Measurements from ENCODE around the gene APOL2. TPM values are rescaled to one million over a fixed set of nuclear protein-coding genes. Genes with fewer than 3 reads are reported as not detected.
"Not testable (repeated sequence)": the region's sequence is repeated elsewhere in the genome, so short reads cannot be mapped to it uniquely, and the experiment has no call there.

APOL2 gene
- total RNA-seq, 5 donors from 2014 or later (not counting 1 experiment from before 2014, with no cell fraction given) = 38.3 to 80.7 (median 70.6) TPM

GRCh38 chr22:36277482-36278291, 38.4 kb upstream of the APOL2 start:
- CTCF ChIA-PET = interaction anchor here (0.7 to 1.5 kb wide), 8 partner anchors 9 to 209 kb away, joined by 3 to 6 read pairs (median 3); partner anchors contain the start of gene APOL2 (in 1 of the 2)
- WGBS (ENCODE audit: insufficient coverage) = 44% methylated on average over 10 of the region's 18 CpGs

DNA sequence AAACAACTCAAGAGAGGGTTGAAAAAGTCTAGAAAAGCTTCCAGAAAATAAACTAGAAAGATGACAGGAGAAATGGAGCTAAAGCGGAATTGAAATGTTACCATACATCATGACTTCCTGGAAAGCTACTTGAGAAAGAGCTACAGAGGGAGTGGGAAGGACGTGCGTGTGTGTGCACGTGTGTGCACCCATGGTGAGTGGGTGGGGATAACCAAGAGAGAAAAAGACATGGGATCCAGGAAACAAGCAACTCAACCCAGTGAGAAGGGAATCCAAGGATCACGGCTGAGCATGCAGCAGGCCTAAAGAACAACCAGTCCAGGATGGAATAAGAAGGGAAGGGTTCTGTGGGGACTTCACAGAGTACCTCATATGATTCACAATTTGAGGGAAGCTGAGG, 35.2 kb upstream of the APOL2 start:
- ATAC-seq (replicated peaks in 1 of 4) = no peak
- ChIA-PET POLR2A (no interaction called here), CTCF (interaction anchor here (0.7 to 1.6 kb wide), 2 partner anchors 15 to 27 kb away, joined by 3 read pairs; no protein-coding TSS in a partner anchor)
- no peak for DNase-seq
- no peaks in the 10 kb centered on the region for H3K27me3 Mint-ChIP-seq
- H3K36me3 Mint-ChIP-seq = no peaks in the 10 kb centered on the region
- no peaks in the 10 kb centered on the region for H3K9me3 Mint-ChIP-seq
- H3K27me3 ChIP-seq (replicated peaks in 1 of 2; ENCODE audit: control insufficient read depth in 2 of 2, extremely low read depth in 1 of 2, insufficient read depth in 2 of 2, low read length in 1 of 2) = no peaks in the 10 kb centered on the region
- no peak overlapping the region for H3K27ac Mint-ChIP-seq
- WGBS (ENCODE audit: insufficient coverage) = 87% methylated on average over 5 of the region's 5 CpGs
- H3K27ac ChIP-seq (ENCODE audit: low read length) = no peak overlapping the region
- H3K4me1 Mint-ChIP-seq = peaks cover 16 to 28% (median 17%) of the 10 kb centered on the region in 3 donors
- no peak overlapping the region for H3K4me3 ChIP-seq (ENCODE audit: control insufficient read depth in 1 of 2, extremely low read depth in 1 of 2, low read length in 1 of 2)
- no peaks in the 10 kb centered on the region for H3K9me3 ChIP-seq
- peaks cover 6 to 15% of the 10 kb centered on the region in 2 experiments for H3K4me1 ChIP-seq (ENCODE audit: control insufficient read depth in 1 of 2, extremely low read depth in 1 of 2, insufficient read depth in 2 of 2, low read length in 2 of 2)
- H3K4me3 Mint-ChIP-seq = no peak overlapping the region
- H3K36me3 ChIP-seq (ENCODE audit: control insufficient read depth in 2 of 2, extremely low read depth in 1 of 2, insufficient read depth in 1 of 2, low read length in 1 of 2) = peaks cover 0 to 3% of the 10 kb centered on the region in 2 donors

More at GRCh38 chr22:36277482-36278291, 38.4 kb upstream of the APOL2 start:
- no peaks in the 10 kb centered on the region for H3K9me3 Mint-ChIP-seq
- H3K4me3 Mint-ChIP-seq = no peak overlapping the region
- POLR2A ChIA-PET = interaction anchor here in 1 of 2 donors (0.7 kb wide), 1 partner anchor 11 kb away, joined by 3 read pairs; no protein-coding TSS in a partner anchor
- peak; percentile 72 to 82 (median 80) for ATAC-seq (replicated peaks in 1 of 4)
- H3K4me3 ChIP-seq (ENCODE audit: control insufficient read depth in 1 of 2, extremely low read depth in 1 of 2, low read length in 1 of 2) = no peak overlapping the region
- peak; percentile 35 to 82 (median 58) for DNase-seq
- H3K4me1 ChIP-seq (ENCODE audit: control insufficient read depth in 1 of 2, extremely low read depth in 1 of 2, insufficient read depth in 2 of 2, low read length in 2 of 2) = peaks cover 6 to 15% of the 10 kb centered on the region in 2 experiments
- peak overlapping the region; percentile 70 to 73 for H3K27ac Mint-ChIP-seq
- no peaks in the 10 kb centered on the region for H3K27me3 Mint-ChIP-seq
- H3K27me3 ChIP-seq (replicated peaks in 1 of 2; ENCODE audit: control insufficient read depth in 2 of 2, extremely low read depth in 1 of 2, insufficient read depth in 2 of 2, low read length in 1 of 2) = no peaks in the 10 kb centered on the region
- H3K36me3 ChIP-seq (ENCODE audit: control insufficient read depth in 2 of 2, extremely low read depth in 1 of 2, insufficient read depth in 1 of 2, low read length in 1 of 2) = peaks cover 11 to 21% of the 10 kb centered on the region in 2 donors
- H3K36me3 Mint-ChIP-seq = peaks cover 16% of the 10 kb centered on the region
- H3K9me3 ChIP-seq = no peaks in the 10 kb centered on the region
- H3K4me1 Mint-ChIP-seq = peaks cover 17 to 22% (median 18%) of the 10 kb centered on the region in 3 donors
- peak overlapping the region; percentile 31 for H3K27ac ChIP-seq (ENCODE audit: low read length)

- H3K27ac Mint-ChIP-seq = not testable (repeated sequence)
Measured at GRCh38 chr22:36271951-36272350, 32.6 kb upstream of the APOL2 start.

GRCh38 chr22:36271231-36271630, 31.9 kb upstream of the APOL2 start:
- H3K4me1 ChIP-seq (ENCODE audit: control insufficient read depth in 1 of 2, extremely low read depth in 1 of 2, insufficient read depth in 2 of 2, low read length in 2 of 2); ATAC-seq (replicated peaks in 1 of 4); H3K27me3 ChIP-seq (replicated peaks in 1 of 2; ENCODE audit: control insufficient read depth in 2 of 2, extremely low read depth in 1 of 2, insufficient read depth in 2 of 2, low read length in 1 of 2); POLR2A ChIA-PET; H3K27ac ChIP-seq (ENCODE audit: low read length); H3K9me3 Mint-ChIP-seq; CTCF ChIA-PET; H3K4me3 ChIP-seq (ENCODE audit: control insufficient read depth in 1 of 2, extremely low read depth in 1 of 2, low read length in 1 of 2); H3K27ac Mint-ChIP-seq; H3K4me3 Mint-ChIP-seq; DNase-seq; H3K9me3 ChIP-seq; H3K36me3 ChIP-seq (ENCODE audit: control insufficient read depth in 2 of 2, extremely low read depth in 1 of 2, insufficient read depth in 1 of 2, low read length in 1 of 2); H3K27me3 Mint-ChIP-seq: not testable (repeated sequence)
- Mint-ChIP-seq H3K36me3 (peaks cover 14% of the 10 kb centered on the region), H3K4me1 (peaks cover 0 to 15% (median 2%) of the 10 kb centered on the region in 3 donors)
- 90% methylated on average over 3 of the region's 7 CpGs for WGBS (ENCODE audit: insufficient coverage)

More at GRCh38 chr22:36271951-36272350, 32.6 kb upstream of the APOL2 start:
- WGBS (ENCODE audit: insufficient coverage) = 94% methylated on average over 3 of the region's 5 CpGs
- ATAC-seq (replicated peaks in 1 of 4); H3K27me3 ChIP-seq (replicated peaks in 1 of 2; ENCODE audit: control insufficient read depth in 2 of 2, extremely low read depth in 1 of 2, insufficient read depth in 2 of 2, low read length in 1 of 2); H3K27ac ChIP-seq (ENCODE audit: low read length); H3K4me3 Mint-ChIP-seq; CTCF ChIA-PET; H3K36me3 ChIP-seq (ENCODE audit: control insufficient read depth in 2 of 2, extremely low read depth in 1 of 2, insufficient read depth in 1 of 2, low read length in 1 of 2); H3K27me3 Mint-ChIP-seq; H3K9me3 ChIP-seq; H3K4me3 ChIP-seq (ENCODE audit: control insufficient read depth in 1 of 2, extremely low read depth in 1 of 2, low read length in 1 of 2); DNase-seq; H3K4me1 ChIP-seq (ENCODE audit: control insufficient read depth in 1 of 2, extremely low read depth in 1 of 2, insufficient read depth in 2 of 2, low read length in 2 of 2); H3K36me3 Mint-ChIP-seq; POLR2A ChIA-PET; H3K9me3 Mint-ChIP-seq: not testable (repeated sequence)
- H3K4me1 Mint-ChIP-seq = peaks cover 2 to 15% (median 4%) of the 10 kb centered on the region in 3 donors

GRCh38 chr22:36267896-36268485, 28.7 kb upstream of the APOL2 start:
- ATAC-seq (replicated peaks in 1 of 4) = no peak
- WGBS (ENCODE audit: insufficient coverage) = 87% methylated on average over 2 of the region's 11 CpGs

GRCh38 chr22:36267058-36267457, 27.7 kb upstream of the APOL2 start:
- no peaks in the 10 kb centered on the region for H3K9me3 Mint-ChIP-seq
- peaks cover 0 to 6% (median 0%) of the 10 kb centered on the region in 3 donors for H3K4me1 Mint-ChIP-seq
- no peaks in the 10 kb centered on the region for H3K4me1 ChIP-seq (ENCODE audit: control insufficient read depth in 1 of 2, extremely low read depth in 1 of 2, insufficient read depth in 2 of 2, low read length in 2 of 2)
- no peak overlapping the region for H3K27ac Mint-ChIP-seq
- H3K27me3 ChIP-seq (replicated peaks in 1 of 2; ENCODE audit: control insufficient read depth in 2 of 2, extremely low read depth in 1 of 2, insufficient read depth in 2 of 2, low read length in 1 of 2) = no peaks in the 10 kb centered on the region
- CTCF ChIA-PET = interaction anchor here in 1 of 2 donors (1.0 kb wide), 1 partner anchor 219 kb away, joined by 3 read pairs; no protein-coding TSS in a partner anchor
- no peak overlapping the region for H3K4me3 Mint-ChIP-seq
- peak in 1 of 35 experiments; percentile 16 for DNase-seq
- POLR2A ChIA-PET = interaction anchor here (0.7 kb wide), 2 partner anchors 8 to 212 kb away, joined by 5 to 7 read pairs; no protein-coding TSS in a partner anchor
- ATAC-seq (replicated peaks in 1 of 4) = no peak
- H3K27me3 Mint-ChIP-seq = no peaks in the 10 kb centered on the region
- 95% methylated on average over 3 of the region's 4 CpGs for WGBS (ENCODE audit: insufficient coverage)
- peaks cover 44% of the 10 kb centered on the region for H3K36me3 Mint-ChIP-seq
- H3K36me3 ChIP-seq (ENCODE audit: control insufficient read depth in 2 of 2, extremely low read depth in 1 of 2, insufficient read depth in 1 of 2, low read length in 1 of 2) = peaks cover 0 to 37% of the 10 kb centered on the region in 2 donors
- H3K4me3 ChIP-seq (ENCODE audit: control insufficient read depth in 1 of 2, extremely low read depth in 1 of 2, low read length in 1 of 2) = no peak overlapping the region
- H3K9me3 ChIP-seq = no peaks in the 10 kb centered on the region
- no peak overlapping the region for H3K27ac ChIP-seq (ENCODE audit: low read length)

More at GRCh38 chr22:36267896-36268485, 28.7 kb upstream of the APOL2 start:
- POLR2A ChIA-PET = no interaction called here
- H3K36me3 ChIP-seq (ENCODE audit: control insufficient read depth in 2 of 2, extremely low read depth in 1 of 2, insufficient read depth in 1 of 2, low read length in 1 of 2) = peaks cover 0 to 30% of the 10 kb centered on the region in 2 donors
- DNase-seq = no peak
- H3K4me3 Mint-ChIP-seq = no peak overlapping the region
- H3K27me3 ChIP-seq (replicated peaks in 1 of 2; ENCODE audit: control insufficient read depth in 2 of 2, extremely low read depth in 1 of 2, insufficient read depth in 2 of 2, low read length in 1 of 2) = no peaks in the 10 kb centered on the region
- CTCF ChIA-PET = no interaction called here
- H3K9me3 Mint-ChIP-seq = no peaks in the 10 kb centered on the region
- H3K9me3 ChIP-seq = no peaks in the 10 kb centered on the region
- peaks cover 0 to 6% (median 0%) of the 10 kb centered on the region in 3 donors for H3K4me1 Mint-ChIP-seq
- H3K27ac ChIP-seq (ENCODE audit: low read length) = no peak overlapping the region
- H3K27me3 Mint-ChIP-seq = no peaks in the 10 kb centered on the region
- H3K4me3 ChIP-seq (ENCODE audit: control insufficient read depth in 1 of 2, extremely low read depth in 1 of 2, low read length in 1 of 2) = no peak overlapping the region
- peaks cover 36% of the 10 kb centered on the region for H3K36me3 Mint-ChIP-seq
- no peak overlapping the region for H3K27ac Mint-ChIP-seq
- H3K4me1 ChIP-seq (ENCODE audit: control insufficient read depth in 1 of 2, extremely low read depth in 1 of 2, insufficient read depth in 2 of 2, low read length in 2 of 2) = no peaks in the 10 kb centered on the region

Data from T-cell (primary cell).